Astrocyte of the cerebellum (primary cell): ENCODE results near the gene VAPB.

Experiments used
- DNase-seq: peaks from one replicate; pipeline ENCODE4 v3.0.0-alpha.2; 2011; ENCODE audit warnings: low read depth
- H3K4me3 ChIP-seq: 2 replicates; pipeline ENCODE4 v1.5.1; 2011; ENCODE audit warnings: mild to moderate bottlenecking, low read depth, low read length, moderate library complexity
- in situ Hi-C: cut with HindIII; loops from 2 replicates; pipeline ENCODE4 v1.10.0; 2017; ENCODE audit warnings: low sequenced_read_pairs
- TF ChIP-seq, protein P1 (sequence below): IDR thresholded peaks from 2 replicates; pipeline ENCODE4 v1.5.1; 2012; ENCODE audit warnings: low read length, low read depth, moderate library complexity, mild to moderate bottlenecking; ENCODE audit errors: missing control alignments

Gene VAPB

GRCh38 chr20:58438970-58439808, 50.2 kb downstream of the VAPB start:
- in situ Hi-C loops = no loop called here
- H3K4me3 ChIP-seq = no peak overlapping the region
- TF ChIP-seq, protein P1, sequence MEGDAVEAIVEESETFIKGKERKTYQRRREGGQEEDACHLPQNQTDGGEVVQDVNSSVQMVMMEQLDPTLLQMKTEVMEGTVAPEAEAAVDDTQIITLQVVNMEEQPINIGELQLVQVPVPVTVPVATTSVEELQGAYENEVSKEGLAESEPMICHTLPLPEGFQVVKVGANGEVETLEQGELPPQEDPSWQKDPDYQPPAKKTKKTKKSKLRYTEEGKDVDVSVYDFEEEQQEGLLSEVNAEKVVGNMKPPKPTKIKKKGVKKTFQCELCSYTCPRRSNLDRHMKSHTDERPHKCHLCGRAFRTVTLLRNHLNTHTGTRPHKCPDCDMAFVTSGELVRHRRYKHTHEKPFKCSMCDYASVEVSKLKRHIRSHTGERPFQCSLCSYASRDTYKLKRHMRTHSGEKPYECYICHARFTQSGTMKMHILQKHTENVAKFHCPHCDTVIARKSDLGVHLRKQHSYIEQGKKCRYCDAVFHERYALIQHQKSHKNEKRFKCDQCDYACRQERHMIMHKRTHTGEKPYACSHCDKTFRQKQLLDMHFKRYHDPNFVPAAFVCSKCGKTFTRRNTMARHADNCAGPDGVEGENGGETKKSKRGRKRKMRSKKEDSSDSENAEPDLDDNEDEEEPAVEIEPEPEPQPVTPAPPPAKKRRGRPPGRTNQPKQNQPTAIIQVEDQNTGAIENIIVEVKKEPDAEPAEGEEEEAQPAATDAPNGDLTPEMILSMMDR = no peak
- DNase-seq = no peak

DNA sequence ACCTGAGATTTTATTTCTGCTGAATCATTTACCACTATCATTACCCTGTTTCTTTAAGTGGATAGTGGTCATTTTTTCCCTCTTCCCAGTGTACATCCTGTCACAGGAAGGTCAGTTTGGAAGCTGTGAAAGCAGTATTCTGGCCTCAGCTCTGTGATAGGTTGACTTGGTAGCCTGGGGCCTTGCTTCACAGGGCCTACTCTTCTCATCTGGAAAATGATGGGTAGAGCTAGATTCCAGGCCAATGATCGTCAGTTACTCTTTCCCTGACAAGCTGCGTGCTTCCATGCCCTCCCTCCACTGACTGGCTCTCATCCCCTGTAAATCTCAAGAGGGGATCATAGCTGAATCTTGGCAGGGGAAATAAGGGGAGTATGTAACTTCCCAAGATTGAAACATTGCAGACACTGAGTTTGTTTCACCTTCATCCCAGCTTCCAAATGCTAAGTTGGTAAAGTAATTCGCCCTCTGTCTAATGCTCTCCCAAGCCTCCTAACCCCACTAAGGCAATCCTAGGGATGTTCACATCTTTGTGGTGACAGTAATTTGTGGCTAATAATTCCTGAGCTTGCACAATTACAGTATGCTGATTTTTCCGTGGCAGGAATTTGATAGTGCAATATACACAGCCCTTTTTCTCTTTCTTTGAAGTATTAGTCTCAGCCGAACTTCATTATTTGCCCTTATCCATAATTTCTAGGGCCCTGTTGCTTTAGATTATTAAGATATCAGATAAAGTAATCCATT, 51.2 kb downstream of the VAPB start:
- TF ChIP-seq, protein P1 = no peak
- DNase-seq = no peak
- H3K4me3 ChIP-seq = no peak overlapping the region
- in situ Hi-C loops = loop anchor here (10.0 kb wide), 1 partner anchor 205 kb away; no protein-coding TSS in a partner anchor

GRCh38 chr20:58441723-58442122, 52.7 kb downstream of the VAPB start:
- DNase-seq = no peak
- in situ Hi-C loops = loop anchor here (10.0 kb wide), 1 partner anchor 207 kb away; no protein-coding TSS in a partner anchor
- H3K4me3 ChIP-seq = no peak overlapping the region
- TF ChIP-seq, protein P1 = no peak

DNA sequence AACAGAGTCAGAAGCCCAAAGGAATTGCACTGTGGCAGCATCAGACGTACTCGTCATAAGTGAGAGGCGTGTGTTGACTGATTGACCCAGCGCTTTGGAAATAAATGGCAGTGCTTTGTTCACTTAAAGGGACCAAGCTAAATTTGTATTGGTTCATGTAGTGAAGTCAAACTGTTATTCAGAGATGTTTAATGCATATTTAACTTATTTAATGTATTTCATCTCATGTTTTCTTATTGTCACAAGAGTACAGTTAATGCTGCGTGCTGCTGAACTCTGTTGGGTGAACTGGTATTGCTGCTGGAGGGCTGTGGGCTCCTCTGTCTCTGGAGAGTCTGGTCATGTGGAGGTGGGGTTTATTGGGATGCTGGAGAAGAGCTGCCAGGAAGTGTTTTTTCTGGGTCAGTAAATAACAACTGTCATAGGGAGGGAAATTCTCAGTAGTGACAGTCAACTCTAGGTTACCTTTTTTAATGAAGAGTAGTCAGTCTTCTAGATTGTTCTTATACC, 55.8 kb downstream of the VAPB start:
- no peak overlapping the region for H3K4me3 ChIP-seq

GRCh38 chr20:58446264-58446959, 57.4 kb downstream of the VAPB start:
- DNase-seq = no peak

More for the DNA sequence above, 55.8 kb downstream of the VAPB start:
- in situ Hi-C loops = loop anchor here (10.0 kb wide), 1 partner anchor 210 kb away; no protein-coding TSS in a partner anchor
- no peak for DNase-seq
- TF ChIP-seq, protein P1 = no peak

More at GRCh38 chr20:58446264-58446959, 57.4 kb downstream of the VAPB start:
- in situ Hi-C loops = loop anchor here (10.0 kb wide), 1 partner anchor 212 kb away; no protein-coding TSS in a partner anchor
- TF ChIP-seq, protein P1 = no peak
- H3K4me3 ChIP-seq = no peak overlapping the region
